HG03039 (cell line): ENCODE results near the gene PADI4.

Experiments used
- ATAC-seq: cut with Tn5 transposase; IDR thresholded peaks from one replicate; pipeline ENCODE4 v1.9.1; 2021; ENCODE audit warnings: mild to moderate bottlenecking, moderate library complexity; ENCODE audit not compliant: unreplicated experiment

Gene PADI4

DNA sequence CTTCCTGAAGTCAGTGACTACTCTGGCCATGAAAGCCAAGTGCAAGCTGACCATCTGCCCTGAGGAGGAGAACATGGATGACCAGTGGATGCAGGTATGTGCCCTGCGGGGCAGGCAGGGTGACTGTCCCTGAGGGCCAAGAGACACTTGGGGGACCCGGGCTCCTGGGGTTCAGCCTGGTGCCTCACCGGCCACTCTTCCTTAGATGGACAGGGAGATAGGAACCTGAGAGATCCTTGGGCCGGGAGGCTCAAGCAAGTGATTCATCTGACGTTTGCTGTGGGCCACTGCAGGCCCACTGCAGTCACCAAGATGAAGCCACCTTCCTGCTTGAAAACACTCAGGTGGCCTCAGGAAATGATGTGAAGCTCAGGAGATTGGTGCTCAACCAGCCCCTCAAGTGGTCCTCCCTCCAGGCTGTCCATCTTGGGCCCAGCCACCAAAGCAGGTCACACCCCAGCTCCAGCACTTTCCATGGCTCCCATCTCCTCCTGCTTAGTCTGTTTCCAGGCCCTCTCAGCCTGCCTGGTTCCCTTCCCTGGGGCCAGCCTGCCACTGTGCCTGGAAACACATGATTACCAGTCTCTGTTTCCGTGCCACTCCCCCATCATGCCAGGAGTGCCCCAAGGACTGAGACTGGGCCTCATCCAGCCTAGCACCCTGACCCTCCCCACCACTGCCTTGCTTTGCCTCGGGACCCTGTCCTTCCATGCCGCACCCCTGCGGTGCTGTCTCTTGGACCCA, 38.2 kb downstream of the PADI4 start:
- no peak for ATAC-seq

DNA sequence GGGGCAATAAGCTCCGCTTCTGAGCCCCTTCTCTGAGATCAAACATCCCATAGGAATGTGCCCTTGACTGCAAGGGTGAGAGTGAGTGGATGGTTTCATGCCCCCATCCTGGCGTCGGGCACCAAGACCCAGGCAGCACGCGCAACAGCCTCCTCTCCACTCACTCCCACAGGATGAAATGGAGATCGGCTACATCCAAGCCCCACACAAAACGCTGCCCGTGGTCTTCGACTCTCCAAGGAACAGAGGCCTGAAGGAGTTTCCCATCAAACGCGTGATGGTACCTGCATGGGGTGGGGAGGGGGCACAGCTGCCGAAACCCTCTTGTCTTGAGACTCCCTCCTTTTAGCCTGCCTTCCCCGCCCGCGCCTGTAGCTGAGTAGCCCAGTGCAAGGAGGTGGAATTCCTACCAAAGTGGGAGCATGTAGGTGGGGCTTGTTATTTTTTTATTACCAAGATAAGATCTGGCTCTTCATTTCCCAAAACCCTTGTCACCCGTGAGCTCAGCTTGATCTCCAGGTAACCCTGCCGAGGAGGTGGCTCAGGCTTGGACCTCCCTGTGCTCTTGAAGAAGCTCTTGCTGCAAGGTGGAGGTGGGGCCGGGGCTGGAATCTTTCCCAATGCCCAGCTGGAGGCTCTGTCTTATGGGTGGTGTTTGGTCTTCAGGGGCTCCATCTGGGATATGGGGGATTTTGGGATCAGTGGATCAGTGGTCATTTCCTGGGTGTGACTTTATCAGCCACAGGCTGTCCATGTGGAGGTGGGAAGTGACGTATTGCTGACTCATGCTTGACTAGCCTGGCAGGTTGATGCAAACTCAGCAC, 40.0 kb downstream of the PADI4 start:
- ATAC-seq: no peak

DNA sequence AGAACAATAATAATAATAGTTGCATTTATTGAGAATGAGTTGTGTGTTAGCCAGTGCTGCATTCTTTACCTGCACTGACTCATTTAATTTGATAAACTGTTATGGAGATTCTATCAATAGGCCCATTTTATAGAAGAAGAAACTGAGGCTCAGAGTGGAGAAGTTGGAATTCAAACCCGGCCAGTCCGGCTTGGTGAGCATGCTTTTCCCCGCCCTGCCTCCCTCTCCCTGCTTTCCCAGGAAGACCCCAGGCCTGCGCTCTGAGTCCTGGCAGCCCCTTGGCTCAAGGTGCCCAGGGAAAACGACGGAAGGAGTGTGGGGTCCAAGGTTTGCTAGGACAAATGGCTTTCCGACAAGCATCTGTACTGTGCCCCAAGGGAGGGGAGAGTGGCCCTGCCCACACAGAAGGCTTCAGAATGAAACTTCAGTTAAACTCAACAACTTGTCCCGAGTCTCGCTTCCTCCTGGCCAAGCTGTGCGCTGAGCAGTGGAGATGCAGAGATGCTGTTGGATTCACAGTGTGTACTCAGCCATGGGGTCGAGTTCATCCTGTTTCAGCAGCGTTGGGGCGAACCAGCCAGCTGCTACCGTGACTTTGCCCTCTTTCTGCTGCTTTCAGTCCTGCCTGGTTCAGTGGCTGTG, 40.7 kb downstream of the PADI4 start:
- ATAC-seq: no peak

DNA sequence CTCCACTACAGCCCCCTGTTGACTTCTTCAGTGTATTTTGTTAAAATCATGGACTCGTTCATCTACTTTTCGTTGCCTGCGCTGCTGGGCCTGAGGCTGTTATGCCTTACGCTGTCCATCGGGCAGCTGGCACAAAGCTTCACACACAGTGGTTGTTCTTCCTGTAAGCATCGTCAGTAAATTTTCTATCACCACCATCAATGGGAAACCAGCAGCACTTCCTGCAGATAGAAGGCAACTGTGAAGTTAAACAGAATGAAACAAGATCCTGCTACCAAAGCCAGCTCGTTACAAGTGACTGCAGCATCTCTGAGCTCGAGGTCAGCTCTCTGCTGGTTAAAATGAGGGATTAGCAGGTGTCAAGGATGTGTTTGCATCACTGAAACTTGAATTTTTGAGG, 42.1 kb downstream of the PADI4 start:
- no peak for ATAC-seq

DNA sequence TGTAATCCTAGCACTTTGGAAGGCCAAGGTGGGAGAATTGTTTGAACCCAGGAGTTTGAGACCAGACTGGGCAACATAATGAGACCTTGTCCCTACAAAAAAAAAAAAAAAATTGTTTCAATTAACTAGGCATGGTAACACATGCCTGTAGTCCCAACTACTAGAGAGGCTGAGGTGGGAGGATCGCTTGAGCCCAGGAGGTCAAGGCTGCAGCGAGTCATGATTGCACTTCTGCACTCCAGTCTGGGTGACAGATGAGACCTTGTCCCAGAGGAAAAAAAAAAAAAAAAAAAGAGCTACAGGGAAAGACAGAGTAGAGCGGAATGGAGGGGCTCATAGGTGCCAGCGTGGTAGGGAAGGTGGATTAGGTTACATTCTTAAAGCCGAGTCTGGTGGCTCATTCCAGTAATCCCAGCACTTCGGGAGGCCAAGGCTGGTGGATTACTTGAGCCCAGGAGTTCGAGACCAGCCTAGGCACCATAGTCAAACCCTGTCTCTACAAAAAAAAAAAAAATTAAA, 43.0 kb downstream of the PADI4 start:
- ATAC-seq: no peak

DNA sequence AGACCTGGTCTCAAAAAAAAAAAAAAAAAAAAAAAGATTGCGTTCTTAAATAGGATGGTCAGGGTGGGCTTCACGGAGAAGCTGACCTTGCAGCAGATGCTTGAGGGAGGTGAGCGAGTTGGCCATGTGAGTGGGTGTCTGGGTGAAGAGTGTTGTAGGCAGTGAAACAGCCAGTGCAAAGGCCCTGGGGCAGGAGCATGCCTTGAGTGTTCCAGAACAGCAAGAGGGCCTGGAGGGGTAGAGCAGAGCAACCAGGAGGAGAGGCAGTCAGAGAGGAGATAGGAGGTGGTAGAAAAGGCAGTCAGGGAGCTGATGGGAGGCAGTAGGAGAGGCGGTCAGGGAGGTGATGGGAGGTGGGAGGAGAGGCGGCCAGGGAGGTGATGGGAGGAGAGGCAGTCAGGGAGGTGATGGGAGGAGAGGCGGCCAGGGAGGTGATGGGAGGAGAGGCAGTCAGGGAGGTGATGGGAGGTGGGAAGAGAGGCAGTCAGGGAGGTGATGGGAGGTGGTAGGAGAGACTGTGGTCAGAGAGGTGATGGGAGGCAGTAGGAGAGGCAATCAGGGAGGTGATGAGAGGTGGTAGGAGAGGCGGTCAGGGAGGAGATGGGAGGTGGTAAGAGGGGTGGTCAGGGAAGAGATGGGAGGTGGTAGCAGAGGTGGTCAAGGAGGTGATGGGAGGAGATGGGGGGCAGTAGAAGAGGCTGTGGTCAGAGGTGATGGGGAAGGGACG, 43.8 kb downstream of the PADI4 start:
- no peak for ATAC-seq

DNA sequence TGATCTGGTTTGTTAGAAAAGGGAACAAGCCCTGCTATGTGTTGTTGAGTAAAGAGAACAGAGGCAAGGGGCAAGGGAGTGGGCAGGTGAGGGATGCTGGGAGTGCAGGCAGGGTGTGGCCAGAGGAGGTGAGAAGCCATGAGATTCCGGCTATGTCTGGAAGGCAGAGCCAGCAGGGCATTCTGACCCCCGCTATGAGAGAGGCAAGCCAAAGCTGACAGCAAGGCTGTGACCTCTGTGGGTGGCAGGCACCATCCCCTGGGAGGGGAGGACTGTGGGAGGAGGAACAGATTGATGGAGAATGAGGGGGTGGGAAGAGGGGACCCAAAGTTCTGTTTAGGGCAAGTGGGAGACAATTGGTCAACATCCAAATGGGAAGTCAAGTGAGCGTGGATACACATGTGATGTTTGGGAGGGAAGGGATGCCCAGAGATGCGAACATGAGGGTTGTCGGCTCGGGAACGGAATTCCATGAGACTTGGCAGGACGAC, 44.5 kb downstream of the PADI4 start:
- no peak for ATAC-seq

DNA sequence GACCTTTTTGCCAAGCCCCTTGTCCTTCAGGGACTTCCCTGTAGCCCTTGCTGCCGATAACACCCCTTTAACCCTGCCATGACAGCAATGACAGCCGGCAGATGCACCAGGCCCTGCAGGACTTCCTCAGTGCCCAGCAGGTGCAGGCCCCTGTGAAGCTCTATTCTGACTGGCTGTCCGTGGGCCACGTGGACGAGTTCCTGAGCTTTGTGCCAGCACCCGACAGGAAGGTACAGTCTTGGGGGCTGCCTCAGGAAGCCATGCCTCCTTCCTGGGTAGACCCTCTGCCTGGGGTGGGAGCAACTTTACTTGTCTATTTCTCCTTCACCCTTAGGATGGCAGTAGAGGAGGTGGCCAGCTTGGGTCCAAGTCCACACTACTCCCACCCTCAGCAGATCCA, 47.9 kb downstream of the PADI4 start:
- no peak for ATAC-seq

DNA sequence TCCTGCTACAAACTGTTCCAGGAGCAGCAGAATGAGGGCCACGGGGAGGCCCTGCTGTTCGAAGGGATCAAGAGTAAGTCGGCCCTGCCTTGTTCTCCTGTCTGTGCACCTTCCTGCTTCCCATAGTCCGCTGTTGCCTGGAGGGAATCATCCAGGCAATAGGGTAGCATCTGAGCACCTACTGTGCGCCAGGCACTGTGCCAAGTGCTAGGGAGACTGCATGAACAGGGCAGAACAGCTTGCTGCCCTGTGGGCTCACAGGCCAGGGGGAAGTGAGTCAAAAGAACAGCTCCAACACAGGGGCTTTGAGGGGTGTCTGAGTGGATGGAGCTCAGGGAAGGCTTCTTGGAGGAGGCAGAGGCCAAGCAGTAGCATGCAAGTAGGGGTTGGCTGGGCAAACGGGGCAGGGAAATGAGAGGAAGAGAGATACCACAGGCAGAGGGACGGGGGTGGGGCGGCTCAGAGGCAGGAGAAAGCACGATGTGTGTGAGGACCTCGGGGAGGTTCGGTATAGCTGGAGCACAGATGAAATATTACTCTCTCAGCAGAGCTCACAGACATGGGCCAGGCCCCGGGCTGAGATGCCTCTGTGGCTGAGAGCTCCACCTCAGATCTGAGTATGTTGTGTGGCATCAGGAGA, 48.5 kb downstream of the PADI4 start:
- ATAC-seq: no peak

DNA sequence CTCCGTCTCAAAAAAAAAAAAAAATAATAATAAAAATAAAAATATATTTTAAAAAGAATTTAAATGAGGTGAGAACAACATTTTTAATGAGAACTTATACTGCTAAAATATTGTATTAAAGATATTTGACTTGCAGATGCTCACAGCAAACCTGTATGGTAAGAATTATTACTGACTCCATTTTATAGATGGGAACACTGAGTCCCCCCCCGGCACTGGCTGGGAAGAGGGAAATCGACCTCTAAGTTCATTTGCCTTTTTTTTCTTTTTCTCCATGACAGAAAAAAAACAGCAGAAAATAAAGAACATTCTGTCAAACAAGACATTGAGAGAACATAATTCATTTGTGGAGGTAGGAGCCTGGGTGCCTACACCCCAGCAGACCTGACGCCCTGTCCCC, 50.6 kb downstream of the PADI4 start:
- ATAC-seq: no peak

DNA sequence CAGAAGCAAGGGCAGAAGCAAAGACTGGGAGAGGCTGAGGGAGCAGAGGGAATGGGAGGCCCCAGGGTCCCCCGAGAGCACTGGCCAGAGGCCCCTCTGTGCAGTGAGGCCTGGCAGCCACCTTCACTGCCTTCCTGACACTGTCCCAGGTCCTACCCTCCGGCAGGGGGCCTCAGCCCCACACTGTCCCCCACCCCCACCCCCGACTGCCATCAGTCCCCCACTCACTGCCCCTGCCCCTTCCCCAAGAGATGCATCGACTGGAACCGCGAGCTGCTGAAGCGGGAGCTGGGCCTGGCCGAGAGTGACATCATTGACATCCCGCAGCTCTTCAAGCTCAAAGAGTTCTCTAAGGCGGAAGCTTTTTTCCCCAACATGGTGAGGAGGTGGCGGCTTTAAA, 51.0 kb downstream of the PADI4 start:
- ATAC-seq: no peak

DNA sequence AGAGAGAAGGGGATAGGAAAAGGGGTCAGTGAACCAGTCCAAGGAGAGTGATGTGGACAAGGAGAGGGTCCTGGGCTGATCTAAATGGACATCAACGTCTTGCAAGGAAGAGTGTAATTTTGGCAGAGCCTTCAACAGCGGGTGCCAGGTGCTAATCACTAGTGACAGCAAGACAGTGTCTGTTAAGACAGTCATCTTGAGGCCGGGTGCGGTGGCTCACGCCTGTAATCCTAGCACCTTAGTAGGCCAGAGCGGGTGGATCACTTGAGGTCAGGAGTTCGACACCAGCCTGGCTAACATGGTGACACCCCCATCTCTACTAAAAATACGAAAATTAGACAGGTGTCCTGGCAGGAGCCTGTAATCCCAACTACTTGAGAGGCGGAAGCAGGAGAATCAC, 51.8 kb downstream of the PADI4 start:
- no peak for ATAC-seq

DNA sequence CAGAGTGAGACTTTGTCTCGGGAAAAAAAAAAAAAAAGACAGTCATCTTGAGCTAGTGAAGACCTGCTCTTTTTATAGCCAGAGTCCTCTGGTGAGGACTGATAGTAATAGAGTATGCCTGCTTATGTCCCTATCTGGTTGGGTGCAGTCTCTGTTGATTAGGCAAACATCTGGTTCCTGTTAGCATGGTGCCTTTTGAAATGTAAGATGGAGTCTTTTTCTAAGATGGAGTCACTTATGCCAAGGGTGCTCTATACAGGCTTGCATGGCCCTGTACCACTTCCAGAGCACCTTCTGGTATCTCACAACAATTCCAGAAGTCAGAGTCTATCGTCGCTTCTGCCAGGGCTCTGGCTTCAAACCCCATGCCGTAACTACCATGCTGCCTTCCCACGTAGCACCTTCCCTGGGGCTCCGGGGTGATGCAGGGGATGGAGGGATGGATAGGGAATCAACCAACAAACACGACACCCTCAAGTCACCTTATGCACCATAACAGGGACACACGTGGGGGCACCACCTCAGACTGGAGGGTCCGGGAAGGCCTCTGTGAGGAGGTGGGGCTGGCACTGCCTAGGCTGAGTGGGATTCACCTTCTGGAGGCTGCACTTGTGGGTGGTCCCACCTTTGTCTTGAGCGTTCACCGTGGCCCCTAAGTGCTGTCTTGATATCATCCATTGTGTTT, 52.4 kb downstream of the PADI4 start:
- no peak for ATAC-seq

DNA sequence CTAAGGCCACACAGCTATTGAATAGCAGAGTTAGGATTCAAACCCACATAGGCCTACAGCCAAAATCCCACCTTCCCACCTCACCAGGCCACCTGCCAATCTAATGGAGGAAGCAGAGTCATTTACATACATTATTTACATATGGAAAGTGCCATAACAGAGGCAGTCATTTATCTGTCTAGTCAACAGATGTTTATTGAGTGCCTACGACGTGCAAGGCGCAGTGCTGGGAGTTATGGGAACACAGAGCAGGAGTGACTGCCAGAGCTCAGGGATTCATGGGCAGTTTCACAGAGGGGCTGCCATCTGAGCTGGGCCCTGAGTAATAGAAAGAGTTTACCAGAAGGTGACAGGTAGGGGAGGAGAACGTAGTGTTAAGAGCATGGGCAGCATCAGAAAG, 53.7 kb downstream of the PADI4 start:
- ATAC-seq: no peak

DNA sequence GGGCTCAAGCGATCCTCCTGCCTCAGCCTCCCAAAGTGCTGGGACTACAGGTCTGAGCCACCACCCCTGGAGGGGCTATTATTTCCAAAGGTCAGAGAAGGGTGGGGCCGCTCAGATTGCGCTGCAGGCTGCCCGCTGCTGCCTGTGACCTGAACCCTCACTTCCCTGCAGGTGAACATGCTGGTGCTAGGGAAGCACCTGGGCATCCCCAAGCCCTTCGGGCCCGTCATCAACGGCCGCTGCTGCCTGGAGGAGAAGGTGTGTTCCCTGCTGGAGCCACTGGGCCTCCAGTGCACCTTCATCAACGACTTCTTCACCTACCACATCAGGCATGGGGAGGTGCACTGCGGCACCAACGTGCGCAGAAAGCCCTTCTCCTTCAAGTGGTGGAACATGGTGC, 55.4 kb downstream of the PADI4 start:
- ATAC-seq: no peak

DNA sequence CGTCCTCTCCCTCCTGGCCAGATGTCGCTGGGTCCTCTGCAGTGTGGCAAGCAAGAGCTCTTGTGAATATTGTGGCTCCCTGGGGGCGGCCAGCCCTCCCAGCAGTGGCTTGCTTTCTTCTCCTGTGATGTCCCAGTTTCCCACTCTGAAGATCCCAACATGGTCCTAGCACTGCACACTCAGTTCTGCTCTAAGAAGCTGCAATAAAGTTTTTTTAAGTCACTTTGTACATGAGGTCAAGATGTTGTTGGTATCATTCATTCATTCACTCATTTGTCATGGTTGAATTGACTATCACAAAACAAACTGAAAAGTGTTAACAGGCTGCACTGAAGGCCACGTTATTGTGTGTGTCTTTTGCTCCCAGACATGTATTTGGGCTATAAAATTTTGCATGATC, 55.8 kb downstream of the PADI4 start:
- ATAC-seq: no peak

DNA sequence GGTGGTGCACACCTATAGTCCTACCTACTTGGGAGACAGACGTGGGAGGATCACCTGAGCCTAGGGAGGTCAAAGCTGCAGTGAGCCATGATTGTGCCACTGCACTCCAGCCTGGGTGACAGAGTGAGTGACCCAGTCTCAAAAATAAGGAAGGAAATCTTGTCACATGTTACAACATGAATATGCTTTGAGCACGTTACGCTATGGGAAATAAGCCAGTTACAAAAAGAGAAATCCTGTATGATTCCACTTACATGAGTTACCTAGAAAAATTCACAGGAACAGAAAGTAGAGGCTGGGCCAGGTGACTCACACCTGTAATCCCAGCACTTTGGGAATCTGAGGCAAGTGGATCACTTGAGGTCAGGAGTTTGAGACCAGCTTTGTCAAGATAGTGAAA, 57.3 kb downstream of the PADI4 start:
- ATAC-seq: no peak

DNA sequence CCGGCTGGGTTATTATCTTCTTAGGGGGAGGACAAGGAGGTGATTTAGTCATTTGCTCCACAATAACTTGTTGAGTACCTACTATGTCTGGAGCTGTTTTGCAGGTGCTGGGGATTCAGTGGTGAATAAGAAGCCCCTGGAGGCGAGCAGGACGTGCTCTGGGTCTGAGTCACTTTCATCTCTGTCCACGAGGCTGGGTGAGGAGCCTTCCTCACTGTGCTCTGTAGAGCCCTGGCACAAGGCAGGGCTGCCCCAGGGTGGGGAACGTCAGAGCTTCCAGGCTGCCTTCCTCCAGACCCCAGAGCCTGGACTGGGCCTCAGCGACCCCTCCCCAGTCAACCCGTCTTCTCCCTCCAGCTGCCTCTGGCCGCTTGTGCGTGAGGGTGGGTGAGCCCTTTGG, 61.5 kb downstream of the PADI4 start:
- ATAC-seq: no peak

DNA sequence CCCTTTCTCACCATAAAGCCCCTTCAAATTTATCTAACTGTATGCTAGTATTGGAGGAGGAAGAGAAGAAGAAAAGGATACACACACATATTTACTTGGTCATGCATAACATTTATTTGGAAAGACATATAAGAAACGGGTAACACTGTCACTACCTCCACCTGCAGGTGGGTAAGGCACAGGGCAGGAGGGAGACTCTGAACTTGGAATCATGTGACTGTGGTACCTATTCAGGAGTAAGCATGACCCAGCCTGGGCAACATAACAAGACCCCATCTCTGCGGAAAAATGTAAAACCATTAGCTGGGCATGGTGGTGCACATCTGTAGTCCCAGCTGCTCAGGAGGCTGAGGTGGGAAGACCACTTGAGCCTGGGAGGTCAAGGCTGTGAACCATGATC, 62.6 kb downstream of the PADI4 start:
- no peak for ATAC-seq

DNA sequence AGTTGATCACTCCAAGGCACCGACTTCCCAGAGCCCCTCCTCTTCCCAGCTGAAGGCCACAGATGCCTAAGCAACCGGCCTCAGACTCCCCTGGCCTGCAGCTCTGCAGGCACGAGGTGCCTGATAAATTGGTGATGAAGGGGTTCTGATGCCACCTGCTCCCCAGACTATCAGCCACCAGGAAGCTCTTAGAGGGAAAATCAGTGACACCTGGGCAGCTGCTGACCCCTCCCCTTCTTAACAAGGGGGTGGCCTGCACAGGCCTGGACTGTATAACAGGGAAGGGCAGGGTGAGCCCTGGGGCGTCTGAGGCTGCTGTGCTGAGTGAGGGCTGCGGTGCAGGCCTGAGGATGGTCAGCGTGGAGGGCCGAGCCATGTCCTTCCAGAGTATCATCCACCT, 63.9 kb downstream of the PADI4 start, which contains the start of gene PADI6:
Gene PADI6 (plus strand): TSS at position 301 of the 400 bp plus-strand sequence. CDS start 50 bp downstream, at position 351.
- no peak for ATAC-seq
